OCI-LY1 (cell line): ENCODE data around the gene KLHL26.

Experiments
- CTCF ChIP-seq: fragments of 200-600 bp; sonication (generic), shearing (Covaris generic); IDR thresholded peaks from 2 replicates; pipeline ENCODE4 v1.5.1; 2017; ENCODE audit warnings: mild to moderate bottlenecking, antibody characterized with exemption, low read length, moderate library complexity, mixed read lengths
- EZH2 ChIP-seq: fragments of 200-600 bp; sonication (generic), shearing (Covaris generic); IDR thresholded peaks from 2 replicates; pipeline ENCODE4 v1.8.0; 2017; ENCODE audit warnings: borderline replicate concordance, mixed run types, mild to moderate bottlenecking, antibody characterized with exemption, low read length, moderate library complexity, mixed read lengths

- TF ChIP-seq CTCF (no peak), EZH2 (no peak)
Measured at GRCh38 chr19:18713550-18714117, 76.8 kb downstream of the KLHL26 start.
